Hepatocyte (in vitro differentiated cells): ENCODE results near the gene FAF1.

Experiments used
- CTCF ChIP-seq: fragments of 200-600 bp; sonication (generic); IDR thresholded peaks from 2 replicates; pipeline ENCODE4 v1.5.1; 2016; ENCODE audit warnings: antibody characterized with exemption, mild to moderate bottlenecking; ENCODE audit not compliant: poor library complexity
- EZH2 ChIP-seq: fragments of 200-600 bp; sonication (generic); IDR thresholded peaks from 2 replicates; pipeline ENCODE4 v1.6.1; 2016; ENCODE audit warnings: antibody characterized with exemption, mild to moderate bottlenecking, borderline replicate concordance
- EZH2phosphoT487 ChIP-seq: fragments of 200-600 bp; sonication (generic); IDR thresholded peaks from one replicate; pipeline ENCODE4 v1.6.1; 2018; ENCODE audit warnings: antibody characterized with exemption, mild to moderate bottlenecking, low read depth, moderate library complexity; ENCODE audit not compliant: unreplicated experiment, severe bottlenecking

GRCh38 chr1:50852889-50853288, 107.2 kb downstream of the FAF1 start:
- TF ChIP-seq CTCF: no peak
- TF ChIP-seq EZH2: no peak
- TF ChIP-seq EZH2phosphoT487: no peak
